ENCODE measurements around the gene TST.

TST gene

DNA sequence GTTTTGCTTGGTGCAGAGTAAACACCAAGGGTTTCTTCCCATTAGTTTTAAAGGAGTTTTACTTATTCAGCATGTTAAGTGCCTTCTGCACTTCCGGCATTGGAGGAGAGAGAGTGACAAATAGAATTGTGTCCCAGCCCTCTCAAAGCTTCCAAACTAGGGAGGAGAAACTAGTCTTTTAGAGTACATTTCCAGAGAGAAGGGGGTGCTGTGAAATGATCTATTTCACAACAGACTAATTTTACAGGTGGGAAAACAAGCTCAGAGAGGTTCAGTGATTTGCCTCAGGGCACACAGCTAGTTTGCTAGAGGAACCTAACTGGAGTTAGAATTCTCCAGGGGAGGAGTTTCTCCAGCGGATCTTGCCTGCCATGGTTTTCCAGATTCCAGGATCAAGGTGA lies 12.9 kb upstream of the TST start:
- no peak for DNase-seq (ENCODE audit: low read depth)

DNA sequence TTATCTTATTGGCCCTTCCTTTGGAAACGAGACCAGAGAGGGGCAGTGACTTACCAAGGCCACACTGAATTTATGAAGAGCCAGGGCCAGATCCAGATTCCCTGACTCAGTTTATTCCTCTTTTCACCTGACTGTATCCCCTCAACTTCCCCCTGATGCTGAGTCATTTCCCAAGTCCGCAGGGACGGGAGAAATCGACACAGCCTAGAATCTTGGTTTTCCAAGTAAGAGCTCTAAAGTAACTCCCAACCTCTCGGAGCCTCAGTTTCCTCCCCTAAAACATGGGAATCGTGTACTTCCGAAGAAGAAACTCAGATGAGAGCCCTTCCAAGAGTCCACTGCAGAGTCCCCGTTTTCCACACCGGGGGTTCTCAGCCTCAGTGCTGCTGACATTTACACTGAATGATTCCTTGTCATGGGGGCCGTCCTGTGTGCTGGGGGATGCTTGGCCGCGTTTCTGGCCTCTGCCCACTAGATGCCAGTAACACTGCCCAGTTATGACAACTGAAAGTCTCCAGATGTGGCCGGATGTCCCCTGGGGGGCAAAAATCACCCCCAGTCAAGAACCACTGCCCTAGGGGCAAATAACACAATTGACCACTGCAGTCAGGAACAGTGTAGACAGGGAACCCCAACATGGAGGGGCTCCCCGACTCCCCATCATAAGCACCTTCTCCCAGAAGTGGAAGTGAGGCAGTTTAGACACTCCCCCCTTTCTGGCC lies 11.5 kb upstream of the TST start:
- DNase-seq (ENCODE audit: low read depth) = no peak

DNA sequence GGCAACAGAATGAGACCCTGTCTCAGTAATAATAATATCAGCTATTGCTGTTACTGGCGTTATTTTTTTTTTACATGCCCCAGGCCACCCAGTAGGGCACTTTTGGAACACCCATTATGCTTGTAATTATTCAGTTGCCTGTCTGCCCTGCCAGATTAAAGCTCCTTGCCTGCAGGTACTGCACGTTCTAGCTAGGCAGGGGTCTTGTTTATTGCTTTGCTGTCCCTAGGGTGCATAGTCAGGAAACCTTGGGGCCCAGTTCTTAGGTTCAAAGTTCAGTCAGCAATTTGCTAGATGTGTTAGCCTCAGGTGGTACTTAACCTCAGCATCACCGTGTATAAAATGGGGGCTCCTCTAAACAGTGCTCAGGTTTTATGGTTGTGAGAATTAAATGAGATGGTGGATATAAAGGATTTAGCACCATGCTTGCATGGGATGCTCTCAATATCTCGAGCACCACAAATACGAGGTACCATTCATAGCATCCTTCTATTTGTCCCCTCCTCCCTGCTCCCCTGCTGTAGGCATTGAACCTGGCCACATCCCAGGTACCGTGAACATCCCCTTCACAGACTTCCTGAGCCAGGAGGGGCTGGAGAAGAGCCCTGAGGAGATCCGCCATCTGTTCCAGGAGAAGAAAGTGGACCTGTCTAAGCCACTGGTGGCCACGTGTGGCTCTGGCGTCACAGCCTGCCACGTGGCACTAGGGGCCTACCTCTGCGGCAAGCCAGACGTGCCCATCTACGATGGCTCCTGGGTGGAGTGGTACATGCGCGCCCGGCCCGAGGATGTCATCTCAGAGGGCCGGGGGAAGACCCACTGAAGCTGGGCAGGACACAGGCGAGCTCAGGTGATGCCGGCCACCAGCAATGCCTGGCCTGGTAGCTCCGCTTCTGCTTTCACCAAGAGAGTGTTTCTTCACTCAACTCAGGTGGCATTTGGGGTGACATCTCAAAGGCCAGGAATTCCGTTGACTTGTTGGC lies 9.7 kb upstream of the TST start:
- no peak for DNase-seq (ENCODE audit: low read depth)

DNA sequence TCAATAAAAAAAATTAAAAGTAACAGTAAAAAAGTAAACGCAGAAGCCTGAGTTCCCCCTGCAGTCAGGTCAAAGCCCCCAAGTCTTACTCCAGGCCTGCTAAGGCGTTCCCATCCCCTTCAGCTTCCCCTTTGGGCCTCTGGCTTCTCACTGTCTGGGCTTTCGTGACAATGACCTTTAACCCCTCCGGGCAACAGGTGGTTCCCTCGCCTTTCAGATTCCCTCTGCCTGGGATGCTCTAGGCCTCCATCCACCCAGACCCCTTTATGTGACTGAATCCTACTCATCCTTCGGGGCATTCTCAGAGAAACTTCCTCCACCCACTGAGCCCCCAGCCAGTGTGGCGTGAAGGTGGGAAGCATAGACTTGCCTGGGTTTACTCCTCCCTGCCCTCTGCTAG lies 8.3 kb upstream of the TST start:
- no peak for DNase-seq (ENCODE audit: low read depth)

DNA sequence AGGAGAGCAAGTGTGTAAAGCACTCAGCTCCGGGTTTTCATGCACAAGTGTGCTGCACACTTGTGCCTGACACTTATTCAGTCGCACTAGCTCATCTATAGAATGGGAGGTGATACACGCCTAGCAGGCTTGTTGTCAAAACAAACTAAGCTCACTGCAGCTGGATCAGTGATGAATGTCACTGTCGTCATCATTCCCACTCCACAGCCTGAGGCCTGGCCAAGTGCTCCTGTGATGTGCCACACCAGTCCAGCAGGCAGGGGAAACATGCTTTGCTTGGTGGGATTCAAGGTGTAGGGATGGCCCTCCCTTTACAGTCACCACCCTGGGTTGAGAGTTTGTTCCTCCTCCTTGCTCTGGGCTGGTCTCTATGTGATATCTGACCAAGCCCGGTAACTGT lies 7.1 kb upstream of the TST start:
- DNase-seq (ENCODE audit: low read depth) = no peak

DNA sequence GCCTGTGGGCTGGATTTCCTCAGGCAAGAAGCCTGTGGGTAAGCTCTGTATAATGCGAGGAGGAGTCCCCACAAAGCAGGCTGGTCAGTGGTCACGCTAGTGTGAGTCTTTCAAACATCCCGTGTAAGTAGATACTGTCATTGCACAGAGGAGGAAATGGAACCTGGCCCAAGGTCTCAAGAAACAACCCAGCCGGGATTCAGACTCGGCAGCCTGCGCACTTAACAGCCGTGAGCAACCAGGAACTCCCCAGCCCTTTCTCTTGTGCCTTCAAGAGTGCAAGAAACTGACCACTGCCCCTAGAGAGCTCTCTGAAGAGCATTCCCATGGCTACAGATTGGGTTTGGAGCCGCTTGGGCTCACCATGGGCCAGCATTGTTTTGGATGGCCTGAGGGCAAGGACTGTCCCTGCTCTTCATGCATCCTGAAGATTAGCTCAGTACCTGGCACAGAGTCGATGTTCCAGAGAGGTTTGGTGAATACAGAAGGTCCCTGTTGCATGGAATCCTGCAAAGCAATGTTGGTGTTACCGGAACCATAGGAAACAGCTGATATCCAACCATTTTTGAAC lies 6.3 kb upstream of the TST start:
- DNase-seq (ENCODE audit: low read depth) = no peak

DNA sequence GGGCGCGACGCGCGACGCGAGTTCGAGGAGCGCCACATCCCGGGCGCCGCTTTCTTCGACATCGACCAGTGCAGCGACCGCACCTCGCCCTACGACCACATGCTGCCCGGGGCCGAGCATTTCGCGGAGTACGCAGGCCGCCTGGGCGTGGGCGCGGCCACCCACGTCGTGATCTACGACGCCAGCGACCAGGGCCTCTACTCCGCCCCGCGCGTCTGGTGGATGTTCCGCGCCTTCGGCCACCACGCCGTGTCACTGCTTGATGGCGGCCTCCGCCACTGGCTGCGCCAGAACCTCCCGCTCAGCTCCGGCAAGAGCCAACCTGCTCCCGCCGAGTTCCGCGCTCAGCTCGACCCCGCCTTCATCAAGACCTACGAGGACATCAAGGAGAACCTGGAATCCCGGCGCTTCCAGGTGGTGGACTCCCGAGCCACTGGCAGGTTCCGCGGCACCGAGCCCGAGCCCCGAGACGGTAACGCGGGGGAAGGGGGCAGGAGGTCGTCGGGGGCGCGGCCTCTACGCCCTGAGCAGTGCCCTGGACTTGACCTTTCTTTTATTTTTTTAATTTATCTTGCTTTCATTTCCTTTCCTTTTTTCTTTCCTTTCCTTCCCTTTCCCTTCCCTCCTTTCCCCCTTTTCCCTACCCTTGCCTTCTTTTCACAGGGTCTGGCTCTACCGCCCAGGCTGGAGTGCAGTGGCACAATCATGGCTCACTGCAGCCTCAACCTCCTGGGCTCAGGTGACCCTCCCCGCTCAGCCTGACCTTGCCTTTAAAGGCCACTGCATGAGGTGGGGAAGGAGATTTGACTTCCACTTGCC lies 5.3 kb upstream of the TST start:
- DNase-seq (ENCODE audit: low read depth) = no peak

DNA sequence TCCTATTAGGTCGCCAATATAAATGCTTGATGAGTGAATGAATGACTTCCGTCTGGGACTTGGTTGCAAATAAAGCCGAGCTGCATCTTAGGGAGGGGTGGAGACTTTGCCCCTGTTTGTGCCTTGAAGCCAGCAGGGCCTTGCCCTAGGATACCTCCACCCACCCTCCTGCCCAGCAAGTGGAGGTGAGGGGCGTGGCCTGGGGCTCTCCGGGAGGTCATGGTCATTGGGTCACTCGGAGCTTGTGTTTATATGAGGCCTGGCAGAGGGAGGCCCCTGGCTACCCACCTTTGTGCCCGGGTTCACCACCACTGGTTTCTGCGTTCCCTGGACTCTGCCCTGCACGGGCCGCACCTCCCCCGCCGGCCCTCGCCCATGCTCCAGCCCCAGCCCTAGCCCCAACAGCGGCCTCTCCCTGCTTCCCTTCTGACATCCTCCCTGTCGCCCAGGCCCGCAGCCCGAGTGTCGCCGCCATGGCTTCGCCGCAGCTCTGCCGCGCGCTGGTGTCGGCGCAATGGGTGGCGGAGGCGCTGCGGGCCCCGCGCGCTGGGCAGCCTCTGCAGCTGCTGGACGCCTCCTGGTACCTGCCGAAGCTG lies 4.6 kb upstream of the TST start:
- no peak for DNase-seq (ENCODE audit: low read depth)

DNA sequence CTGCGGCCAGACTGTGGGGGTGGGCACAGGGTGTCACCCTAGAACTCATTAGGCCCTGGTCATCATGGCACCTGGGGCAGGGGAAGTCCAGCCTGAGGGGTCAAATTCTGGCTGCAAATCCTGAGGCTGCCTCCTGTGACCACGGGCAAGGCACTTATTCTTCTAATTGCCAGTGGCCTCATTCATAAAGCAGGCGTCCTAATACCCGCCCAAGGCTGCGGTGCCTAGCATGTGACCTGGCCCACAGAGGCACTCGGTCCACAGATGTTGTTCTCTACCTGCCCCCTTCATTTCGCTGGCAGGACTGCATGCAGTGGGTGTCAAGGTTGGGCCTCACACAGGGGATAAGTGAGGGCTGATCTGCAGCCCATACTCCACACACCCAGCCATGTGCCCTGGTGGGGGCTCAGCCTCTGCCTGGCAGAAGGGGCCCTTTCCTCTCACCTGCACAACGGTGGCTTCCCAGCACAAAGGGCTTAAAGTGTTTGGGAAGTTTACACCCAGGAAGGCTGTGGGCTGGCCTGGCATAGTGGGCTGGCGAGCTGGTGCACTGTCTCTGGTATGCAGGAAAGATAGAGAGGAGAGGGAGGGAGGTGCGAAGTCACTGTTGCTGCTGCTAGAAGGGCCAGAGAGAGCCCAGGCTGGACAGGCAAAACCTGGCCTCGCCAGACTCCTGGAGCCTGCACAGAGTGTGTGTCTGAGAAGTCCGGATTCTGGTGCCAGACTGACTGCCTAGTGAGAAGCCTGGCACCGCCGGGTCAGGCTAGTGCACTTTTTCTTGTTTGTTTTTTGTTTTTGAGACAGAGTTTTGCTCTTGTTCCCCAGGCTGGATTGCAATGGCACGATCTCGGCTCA lies 3.5 kb upstream of the TST start:
- no peak for DNase-seq (ENCODE audit: low read depth)

DNA sequence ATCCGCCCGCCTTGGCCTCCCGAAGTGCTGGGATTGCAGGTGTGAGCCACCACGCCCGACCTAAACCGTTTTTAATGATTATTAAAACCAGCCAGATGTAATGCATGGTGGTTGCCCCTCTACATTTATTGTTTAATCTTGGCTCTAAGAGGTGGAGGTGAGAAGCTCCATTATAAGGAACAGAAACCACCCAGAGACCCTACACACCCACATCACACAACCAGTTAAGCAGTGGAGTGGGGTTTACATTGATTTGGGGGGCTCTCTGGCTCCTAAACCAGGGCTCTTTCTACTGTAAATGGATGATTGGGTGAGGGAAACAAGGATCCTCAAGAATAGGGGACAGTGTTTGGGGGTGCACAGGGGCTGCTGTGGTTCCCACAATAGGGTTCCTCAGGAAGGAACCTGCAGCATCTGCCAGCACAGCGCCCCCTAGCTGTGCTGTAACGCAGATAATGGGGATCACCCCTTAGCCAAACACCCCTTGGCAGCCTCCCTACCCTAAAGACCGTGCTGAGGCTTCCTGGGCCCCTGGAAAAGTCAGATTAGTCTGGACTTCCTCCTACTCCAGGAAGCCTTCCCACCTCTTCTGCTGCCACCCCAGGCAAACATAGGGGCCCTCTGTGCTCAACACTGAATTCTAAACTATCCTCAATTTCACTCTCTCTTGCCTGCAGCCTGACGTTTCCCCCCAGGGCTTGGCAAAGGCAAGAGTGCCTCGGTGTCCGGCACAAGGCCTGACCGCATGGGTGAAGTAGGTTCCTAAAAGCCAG lies 2.6 kb upstream of the TST start:
- DNase-seq (ENCODE audit: low read depth) = peak; percentile 33

DNA sequence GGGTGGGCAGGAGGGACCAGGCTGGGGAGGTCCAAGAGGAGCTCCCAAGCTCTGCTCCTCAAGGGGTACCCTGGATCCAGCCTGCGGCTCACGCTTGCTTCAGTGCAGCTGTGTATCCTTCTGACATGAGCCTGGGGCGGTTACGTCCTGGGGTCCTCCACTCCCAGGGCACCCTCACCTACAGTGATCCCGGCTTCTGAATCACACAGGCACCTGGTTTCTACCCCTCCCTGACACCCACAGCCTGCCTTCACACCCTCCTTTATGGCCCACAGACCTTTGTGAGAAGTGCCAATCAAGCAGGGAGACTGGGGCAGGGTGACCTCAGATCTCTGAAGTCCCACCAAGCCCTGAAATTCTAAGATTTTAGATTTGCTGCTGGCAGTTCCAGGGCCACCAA lies 1.8 kb upstream of the TST start:
- DNase-seq (ENCODE audit: low read depth) = no peak

DNA sequence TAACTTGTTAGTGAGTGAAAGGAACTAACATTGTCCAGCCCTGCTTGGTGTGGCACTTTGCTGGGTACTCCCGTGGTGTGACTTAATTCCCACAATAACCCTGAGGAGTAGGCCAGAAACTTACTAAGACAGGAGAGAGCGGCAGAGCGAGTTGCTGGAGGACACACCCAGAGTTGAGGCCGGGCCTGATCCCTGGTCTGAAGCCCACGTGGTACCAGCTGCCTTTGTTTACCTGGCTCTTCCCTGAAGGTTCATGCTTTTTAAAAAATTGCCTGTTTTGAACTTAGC lies 889 bp upstream of the TST start:
- DNase-seq (ENCODE audit: low read depth) = no peak

DNA sequence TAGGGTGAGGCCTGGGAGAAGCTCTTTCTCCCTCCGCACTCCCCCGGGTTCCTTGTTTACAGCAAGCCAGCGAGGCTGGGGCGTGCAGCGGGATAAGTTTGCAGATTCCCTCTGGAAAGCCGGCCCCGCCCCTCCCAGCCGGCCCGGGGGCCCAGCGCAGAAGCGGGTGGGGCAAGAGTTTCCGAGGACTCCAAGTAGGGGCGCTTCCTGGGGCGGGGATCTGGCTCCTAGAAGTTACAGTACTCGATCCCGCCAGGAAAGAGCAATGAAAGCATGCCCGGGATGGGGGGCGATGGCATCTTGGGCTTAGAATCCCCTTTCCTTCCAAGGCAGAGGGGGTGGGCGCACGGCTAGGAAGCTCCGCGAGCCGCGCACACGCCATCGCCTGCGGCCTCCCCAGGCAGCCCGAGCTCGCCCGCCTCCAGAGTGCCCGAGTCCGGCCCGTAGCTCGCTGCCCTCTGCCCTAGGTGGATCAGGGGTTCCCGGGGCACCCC lies 385 bp downstream of the TST start:
- DNase-seq (ENCODE audit: low read depth) = no peak

DNA sequence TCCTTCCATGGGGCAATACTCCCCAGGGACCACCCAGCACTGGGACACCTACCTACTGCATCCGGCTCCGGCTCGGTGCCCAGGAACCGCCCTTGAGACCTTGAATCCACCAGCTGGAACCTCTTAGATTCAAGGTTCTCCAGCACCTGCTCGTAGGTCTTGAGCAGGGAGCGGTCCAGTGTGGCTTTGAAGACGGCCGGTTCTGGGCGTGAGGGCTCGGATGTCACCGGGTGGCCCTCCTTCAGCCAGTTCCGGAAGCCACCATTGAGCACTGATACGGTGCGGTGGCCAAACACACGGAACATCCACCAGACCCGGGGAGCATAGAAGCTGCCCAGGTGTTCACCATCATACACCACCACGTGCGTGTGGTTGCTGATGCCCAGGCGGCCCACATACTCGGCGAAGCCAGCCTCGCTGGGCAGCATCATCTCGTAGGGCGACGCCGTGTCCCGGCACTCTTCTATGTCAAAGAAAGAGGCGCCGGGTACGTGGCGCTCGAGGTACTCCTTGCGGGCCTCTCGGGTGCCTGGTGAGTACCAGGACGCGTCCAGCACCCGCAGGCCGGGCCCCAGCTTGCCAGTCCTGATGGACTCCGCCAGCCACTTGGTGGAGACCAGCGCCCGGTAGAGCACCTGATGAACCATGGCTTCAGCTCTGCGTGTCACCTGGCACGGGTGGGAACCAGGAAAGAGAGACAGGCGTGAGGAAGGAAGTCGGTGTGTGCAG lies 997 bp downstream of the TST start:
- no peak for DNase-seq (ENCODE audit: low read depth)

DNA sequence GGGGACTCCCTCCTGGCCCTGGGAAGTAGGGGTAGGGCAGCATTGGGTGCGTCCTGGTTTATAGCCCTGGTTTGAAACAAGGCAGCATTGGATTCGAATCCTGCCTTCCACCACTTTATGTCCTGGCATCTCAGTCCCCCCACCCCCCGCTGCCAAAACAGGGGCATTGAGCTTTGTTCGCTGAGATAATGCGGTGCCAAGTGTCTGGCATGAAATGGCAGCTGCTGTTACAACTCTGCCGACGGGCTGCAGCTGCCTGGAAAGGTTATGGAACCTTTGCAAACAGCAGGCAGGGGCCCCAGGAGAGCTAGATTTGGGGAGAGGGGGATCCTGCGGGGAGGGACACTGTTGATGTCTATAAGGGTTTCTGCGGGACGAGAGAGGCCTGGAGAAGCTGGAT lies 1.9 kb downstream of the TST start:
- DNase-seq (ENCODE audit: low read depth) = no peak

DNA sequence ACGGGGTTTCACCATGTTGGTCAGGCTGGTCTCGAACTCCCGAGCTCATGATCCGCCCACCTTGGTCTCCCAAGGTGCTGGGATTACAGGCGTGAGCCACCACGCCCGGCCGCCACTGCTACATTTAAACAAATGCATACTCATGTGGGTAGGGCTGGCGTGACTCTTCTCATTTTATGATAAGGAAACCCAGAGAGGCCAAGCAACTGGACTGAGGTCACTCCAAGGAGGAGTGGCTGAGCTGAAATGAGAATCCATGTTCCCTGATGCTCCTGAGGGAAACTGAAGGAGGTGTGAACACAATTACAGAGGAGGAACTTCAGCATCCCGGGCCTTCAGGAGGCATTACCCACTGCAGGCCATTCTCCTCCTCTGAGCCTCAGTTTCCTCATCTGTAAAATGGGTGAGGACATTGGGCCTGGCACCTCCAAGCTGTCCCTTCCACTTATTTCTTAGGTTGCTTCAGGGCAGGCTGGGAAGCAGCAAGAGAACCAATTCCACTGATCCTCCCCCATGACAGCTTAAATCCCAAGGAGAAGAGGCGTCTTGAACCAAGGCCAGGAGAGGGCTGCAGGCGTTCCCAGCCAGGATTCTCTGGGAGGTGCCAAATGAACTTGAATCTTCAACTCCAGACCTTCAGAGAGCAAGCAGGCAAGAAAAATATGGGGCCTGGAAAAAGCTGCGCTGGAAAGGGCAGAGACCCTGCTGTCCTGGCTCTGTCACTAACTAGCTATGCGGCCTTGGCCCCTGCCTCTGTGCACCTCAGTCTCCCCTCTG lies 2.9 kb downstream of the TST start:
- no peak for DNase-seq (ENCODE audit: low read depth)

DNA sequence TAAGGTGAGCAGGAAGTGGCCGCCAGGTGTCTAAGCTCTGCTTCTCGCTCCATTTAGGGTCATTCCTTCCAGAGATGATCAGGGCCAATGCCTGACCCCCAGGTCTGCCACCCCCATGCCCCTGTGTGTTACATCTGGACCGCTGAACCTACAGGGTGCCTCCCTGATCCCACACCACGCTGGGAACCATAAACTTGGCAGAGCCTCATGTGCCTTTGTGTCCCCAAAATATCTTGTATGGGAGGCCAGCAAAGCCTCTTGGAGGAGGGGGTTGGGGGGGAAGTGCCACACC lies 3.7 kb downstream of the TST start:
- DNase-seq (ENCODE audit: low read depth) = no peak

DNA sequence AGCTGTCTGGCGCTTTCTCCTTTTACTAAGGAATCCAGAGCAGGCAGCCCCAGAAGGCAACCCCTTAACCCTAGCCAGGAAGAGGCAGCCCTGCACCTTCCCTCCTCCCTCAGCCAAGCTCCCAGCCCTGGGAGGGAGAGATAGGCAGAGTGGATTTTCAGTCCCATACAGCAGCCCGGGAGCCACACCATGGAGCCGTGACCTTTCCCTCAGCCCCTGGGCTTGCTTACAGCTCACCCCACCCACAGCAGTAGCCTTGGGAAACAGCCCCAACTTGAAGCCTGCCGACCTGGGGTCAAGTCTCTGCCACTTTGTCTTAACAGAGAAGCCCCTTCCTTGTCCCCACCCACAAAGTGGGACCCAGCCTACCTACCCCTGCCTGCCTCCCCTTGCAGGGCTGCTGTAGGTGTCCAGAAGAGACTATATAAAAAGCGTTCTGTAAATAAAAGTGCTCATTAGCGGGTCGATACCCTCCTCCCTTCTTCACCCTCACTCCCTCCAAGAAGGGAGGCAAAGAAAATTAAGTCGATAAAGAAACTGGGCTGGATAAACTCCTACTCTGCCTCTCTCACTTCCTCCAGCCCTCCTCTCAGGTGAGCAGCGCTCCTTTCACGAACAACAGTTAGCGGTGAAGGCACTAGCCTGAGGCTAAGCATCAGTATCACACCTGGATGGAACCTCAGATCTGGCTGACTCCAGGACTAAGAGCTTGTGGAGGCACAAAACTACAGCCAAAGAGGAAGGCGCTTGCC lies 4.2 kb downstream of the TST start:
- no peak for DNase-seq (ENCODE audit: low read depth)
